ENCODE measurements around the gene ARHGAP24.
"Not testable (repeated sequence)": the region's sequence is repeated elsewhere in the genome, so short reads cannot be mapped to it uniquely, and the experiment has no call there.

The ARHGAP24 gene

DNA sequence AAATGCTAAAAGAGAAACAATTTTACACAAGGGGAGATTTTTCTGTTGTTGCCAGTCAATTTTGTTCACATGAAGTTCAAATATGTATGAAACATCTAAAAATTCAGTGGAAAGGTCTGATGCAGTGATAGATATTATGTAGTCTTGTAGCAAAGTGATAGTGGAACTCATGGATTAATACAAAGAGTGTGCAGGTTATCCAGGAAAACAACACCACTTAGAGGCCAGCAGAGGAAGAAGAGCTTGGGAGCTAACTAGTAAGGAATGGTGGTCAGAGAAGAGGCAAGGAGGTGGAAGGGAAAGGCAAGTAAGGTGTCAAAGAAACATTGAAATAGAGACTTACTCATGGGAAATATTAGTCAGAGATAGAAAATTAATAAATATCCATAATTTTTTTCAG lies 489.3 kb downstream of the ARHGAP24 start:
- DNase-seq (ENCODE audit: low spot score): no peak

DNA sequence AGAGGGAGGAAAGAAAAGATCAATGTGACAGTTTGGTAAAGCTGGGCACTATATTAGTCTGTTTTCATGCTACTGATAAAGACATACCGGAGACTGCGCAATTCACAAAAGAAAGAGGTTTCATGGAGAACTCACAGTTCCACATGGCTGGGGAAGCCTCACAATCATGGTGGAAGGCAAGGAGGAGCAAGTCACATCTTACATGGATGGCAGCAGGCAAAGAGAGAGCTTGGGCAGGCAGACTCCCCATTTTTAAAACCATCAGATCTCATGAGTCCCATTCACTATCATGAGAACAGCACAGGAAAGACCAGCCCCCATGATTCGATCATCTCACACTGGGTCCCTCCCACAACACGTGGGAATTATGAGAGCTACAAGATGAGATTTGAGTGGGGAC lies 490.1 kb downstream of the ARHGAP24 start:
- not testable (repeated sequence) for DNase-seq (ENCODE audit: low spot score)

DNA sequence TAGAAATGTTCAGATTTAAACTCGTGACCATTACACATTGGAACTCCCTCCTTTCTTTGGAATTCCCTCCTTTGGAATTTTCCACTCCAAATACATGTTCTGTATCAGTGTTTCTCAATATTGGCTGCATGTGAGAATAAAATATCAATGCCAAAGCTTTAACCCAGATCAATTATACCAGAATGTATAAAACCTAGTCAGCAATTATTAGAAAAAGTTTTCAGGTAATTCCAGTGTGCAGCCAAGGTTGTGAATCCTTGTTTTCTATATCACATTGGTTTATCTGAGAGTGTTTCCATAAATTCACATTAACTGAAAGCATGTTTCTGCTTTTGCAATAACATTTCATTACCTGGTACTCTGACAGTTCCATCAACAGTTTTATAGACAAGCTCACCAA lies 490.6 kb downstream of the ARHGAP24 start:
- DNase-seq (ENCODE audit: low spot score): no peak

DNA sequence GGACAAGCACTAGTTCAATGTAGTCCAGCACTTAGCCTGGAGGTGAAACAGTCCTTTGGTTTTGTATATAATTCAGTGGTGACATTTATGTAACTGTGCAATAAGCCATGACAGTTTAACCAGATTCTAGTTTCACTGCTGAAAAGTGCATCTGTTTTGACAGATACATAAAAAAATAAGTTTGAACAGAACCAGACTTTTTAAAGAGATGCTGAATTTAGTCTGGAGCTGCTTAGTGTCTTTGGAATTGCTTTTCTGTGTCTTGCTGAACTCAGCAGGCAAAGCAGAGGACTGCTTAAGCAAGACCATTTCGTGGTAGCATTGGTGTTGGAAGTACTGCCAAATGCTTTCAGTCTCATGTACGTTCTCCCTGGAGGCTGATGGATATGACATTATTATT lies 491.4 kb downstream of the ARHGAP24 start:
- DNase-seq (ENCODE audit: low spot score): no peak

DNA sequence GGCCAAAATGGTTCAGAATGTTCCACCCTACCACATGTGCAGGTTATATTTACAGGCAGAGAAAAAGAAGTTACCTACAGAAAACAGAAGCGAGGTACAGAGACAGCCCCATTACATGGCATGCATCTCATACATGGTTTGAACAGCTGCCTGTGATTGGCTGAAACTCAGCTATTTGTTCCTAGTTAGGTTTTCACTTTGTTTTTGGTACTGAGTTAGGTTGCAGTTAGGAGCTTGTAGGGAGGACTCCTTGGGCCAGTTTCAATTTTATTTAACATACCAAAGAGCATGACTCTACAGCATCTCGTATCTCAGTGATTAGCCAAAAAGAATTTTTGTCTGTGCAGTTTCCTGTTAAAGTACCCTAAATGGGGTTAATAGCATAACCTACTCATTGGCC lies 492.9 kb downstream of the ARHGAP24 start:
- DNase-seq (ENCODE audit: low spot score): no peak

DNA sequence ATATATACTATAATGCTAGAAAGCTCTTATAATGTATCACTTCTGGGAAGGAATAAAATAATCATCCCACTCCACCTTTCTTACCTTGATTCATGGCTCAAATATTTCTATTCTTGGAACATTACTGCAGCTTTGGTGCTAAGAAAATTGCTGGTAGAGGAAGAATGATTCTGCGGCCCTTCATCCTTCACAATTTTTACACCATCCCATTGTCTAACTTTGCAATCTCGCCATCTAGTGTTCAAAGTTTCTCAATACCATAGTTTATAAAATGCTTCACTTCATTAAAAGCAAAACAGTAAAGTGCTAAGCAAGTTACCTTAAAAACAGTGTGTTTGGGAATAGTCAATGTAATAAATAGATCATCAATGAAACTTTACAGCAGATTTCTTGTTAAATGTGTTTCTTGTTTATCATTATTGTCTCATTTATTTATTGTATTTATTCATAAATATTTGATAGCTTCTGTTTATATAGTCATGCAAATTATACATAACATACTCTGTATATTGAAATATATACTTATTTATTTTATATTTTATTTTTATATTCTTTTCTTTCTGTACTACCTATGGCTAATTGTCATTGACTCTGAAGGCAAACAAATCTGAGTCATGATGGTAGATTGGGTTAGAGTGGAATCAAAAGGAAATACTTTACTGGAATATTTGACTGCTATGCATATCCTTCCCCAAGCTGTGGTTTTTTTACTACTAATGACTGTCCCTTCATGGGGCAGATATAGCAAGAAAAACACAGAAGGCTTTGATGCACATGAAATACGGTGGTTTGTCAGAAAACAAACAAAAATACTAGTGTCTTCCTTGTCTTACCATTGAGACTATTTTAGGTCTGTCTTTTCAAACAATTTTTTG lies 494.2 kb downstream of the ARHGAP24 start:
- peak; percentile 26 for DNase-seq (ENCODE audit: low spot score)

DNA sequence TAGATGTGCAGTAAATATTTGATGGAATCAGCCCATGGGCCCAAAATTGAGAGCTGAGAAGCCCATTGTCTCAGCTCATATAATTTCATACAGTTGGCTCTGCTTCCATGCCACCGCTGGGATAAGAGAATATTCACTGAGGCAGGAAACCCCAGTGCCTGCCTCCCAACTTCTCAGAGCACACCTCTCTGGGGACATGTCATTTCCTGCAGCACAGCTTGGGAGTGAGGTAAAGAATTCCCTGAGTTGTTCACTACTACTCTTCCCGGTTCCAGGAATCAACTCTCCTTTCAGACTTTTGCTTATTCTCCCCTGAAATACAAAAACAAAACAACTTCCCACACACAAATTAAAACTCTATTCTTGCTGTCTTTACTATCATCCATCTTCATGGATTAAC lies 495.6 kb downstream of the ARHGAP24 start:
- DNase-seq (ENCODE audit: low spot score): no peak

DNA sequence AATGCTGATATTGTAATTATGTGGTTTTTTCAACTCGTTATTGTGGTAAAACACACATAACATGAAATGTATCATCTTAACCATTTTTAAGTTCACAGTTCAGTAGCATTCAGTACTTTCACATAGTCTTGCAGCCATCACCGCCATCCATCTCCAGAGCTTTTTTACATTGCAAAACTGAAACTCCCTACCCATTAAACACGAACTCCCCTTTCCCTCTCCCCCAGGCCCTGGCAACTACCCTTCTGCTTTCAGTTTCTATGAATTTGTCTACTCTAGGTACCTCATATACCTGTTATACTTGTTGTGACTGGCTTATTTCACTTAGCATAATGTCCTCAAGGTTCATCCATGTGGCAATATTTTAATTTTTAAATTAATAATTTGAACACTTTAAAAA lies 504.3 kb downstream of the ARHGAP24 start:
- no peak for DNase-seq (ENCODE audit: low spot score)

DNA sequence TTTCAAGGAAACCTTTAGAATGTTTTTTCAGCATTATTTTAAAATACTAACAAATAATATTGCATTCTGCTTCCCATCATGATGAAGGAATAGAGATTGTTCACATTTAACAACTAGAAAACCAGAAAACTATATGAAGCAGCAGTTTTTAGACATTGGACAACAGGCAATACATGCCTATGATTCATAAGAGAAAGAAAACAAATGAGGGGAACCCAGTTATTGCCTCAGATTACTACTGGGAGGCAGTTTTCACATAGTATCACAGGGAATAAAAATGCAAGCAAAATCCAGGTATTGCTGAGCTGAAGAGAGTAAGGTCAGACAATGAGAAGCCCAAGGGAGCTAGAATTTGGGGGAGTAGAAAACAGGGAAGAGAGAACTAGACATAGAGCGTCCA lies 511.3 kb downstream of the ARHGAP24 start:
- DNase-seq (ENCODE audit: low spot score): no peak

DNA sequence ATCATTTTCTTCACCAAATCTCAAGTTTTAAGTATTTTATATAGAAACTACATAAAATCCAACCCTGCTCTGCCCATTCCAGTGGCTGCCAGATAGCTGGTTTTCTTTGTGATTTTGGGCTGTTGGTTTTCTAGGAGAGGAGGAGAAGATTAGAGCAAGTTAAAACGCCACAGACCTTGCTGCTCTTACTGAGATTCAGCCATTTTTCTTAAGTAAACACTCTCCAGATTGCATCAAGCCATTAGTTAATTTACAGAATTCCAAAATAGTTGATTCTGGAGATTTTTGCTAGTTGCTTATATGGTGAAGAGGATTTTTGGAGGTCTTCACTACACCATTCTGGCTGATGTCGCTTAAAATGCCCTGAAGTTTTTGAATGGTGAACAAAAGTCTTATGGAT lies 518.7 kb downstream of the ARHGAP24 start:
- DNase-seq (ENCODE audit: low spot score): no peak

DNA sequence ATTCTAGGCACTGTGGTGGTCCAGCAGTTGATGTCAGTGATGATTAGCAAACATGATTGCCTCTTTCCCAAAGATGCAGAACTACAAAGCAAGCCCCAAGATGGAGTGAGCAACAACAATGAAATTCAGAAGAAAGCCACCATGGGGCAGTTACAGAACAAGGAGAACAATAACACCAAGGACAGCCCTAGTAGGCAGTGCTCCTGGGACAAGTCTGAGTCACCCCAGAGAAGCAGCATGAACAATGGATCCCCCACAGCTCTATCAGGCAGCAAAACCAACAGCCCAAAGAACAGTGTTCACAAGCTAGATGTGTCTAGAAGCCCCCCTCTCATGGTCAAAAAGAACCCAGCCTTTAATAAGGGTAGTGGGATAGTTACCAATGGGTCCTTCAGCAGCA lies 519.6 kb downstream of the ARHGAP24 start:
- DNase-seq (ENCODE audit: low spot score): no peak

DNA sequence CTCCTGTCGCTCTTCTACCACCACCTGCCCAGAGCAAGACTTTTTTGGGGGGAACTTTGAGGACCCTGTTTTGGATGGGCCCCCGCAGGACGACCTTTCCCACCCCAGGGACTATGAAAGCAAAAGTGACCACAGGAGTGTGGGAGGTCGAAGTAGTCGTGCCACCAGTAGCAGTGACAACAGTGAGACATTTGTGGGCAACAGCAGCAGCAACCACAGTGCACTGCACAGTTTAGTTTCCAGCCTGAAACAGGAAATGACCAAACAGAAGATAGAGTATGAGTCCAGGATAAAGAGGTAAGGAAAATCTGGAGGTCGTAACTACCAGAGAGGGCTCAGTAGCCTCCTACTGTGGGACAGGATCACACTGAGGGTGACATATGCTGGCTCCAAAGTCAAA lies 520.4 kb downstream of the ARHGAP24 start:
- no peak for DNase-seq (ENCODE audit: low spot score)

DNA sequence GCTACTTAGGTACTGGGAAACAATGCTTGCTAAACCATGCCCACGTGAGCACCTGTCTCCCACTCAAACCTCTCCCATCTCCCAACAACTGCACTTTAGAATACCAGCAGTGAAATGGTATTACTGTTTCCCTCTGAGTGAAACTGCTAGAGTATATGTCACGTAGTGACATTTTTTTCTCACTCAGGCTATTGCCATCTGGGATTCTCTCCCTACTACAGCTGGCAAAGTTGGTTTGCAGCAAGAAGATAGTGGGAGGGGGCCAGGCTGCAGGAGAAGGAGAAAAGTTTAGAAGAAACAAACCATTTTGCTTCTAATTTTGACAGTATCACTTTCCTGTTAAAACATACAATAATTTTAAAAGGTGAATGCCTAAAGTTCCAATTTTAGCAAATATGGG lies 526.6 kb downstream of the ARHGAP24 start:
- DNase-seq (ENCODE audit: low spot score): no peak

DNA sequence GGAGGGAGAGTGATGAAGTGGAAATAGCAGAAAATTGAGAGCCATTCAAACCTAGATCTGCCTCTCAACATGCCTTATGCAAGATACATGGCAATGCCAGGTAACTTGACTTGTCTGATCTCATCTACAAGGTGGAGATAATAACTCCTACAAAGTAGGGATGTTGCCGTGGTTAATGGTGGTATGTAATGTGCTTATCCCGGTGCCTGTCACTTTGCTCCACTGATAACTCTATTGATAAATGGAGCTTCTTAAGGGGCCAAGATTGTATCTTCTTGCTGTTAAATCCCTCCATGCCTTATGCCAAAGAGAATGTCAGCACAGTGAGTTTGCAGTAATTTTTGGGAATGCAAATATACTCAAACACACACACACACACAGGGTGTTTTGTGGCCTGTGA lies 529.1 kb downstream of the ARHGAP24 start:
- no peak for DNase-seq (ENCODE audit: low spot score)

DNA sequence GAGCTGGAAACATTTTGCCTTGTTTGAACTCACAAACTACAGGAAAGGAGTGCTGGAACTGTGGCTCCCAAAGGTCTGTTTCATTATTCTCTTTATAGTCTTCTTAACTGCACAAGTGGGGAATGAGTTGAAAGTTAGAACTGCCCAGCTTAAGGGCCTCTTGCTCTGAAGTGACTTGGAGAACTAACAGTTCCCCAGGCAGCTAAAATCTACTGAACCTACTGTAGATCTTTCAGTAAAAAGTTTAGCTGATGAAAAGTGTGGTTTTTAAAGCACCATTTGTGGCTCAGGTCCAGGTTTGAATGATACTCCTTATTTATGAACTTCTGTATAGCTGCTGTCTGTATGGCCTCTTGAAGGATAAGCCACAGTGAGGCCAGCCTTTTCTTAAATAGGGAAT lies 531.1 kb downstream of the ARHGAP24 start:
- no peak for DNase-seq (ENCODE audit: low spot score)

DNA sequence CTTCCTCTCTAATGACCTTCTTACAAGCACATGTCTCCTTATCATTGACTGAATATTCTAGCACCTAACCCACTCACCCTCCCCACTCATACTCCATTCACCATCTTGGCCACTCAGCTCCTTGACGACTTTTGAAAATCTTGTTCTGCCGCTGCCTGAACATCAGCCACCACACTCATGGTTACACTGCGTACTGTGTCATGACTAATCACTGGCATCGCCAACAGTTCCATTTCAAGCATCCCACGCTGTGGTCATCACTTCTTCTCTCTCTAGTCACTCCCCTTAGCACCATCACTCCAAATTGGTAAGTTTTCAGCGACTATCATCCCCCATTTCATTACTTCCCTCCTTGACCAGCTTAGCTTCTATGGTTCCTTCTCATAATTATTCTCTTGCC lies 532.1 kb downstream of the ARHGAP24 start:
- DNase-seq (ENCODE audit: low spot score): no peak

DNA sequence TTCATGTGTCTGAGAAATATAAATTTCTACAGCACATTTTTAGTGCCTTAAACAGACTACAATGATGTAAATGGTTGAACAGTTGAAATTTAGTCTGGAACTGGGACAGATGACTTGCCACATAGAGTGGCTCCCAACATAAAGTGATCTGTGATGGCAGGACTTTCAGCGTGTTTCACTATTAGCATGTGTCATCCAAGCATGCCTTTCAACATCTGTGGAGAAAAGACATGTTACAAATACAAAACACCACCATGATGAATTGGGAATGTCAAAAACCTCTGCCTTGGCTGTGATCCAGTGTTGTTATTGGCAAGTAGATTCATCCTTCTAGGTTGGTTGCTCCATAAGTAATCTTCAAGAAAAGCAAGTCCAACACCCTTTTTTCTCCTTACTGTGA lies 536.2 kb downstream of the ARHGAP24 start:
- DNase-seq (ENCODE audit: low spot score): peak; percentile 47

DNA sequence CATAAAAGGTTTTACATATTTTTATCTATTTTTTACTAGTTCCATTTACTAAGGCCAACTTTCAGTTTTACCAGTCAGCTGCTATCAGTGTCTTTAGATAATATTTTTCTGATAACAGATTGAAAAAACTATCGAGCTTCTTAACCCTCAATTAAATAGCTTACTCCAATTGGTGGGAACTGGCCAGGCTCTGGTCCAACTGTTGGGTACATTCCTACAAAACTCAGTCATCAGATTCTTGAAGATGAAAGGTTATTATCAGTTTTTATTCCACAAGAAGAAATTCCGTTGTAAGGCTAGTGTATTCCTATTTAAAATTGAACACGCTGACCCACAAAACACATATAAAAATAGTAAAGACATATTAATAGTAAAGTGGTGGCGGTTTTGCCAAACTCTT lies 538.7 kb downstream of the ARHGAP24 start:
- peak; percentile 12 for DNase-seq (ENCODE audit: low spot score)

DNA sequence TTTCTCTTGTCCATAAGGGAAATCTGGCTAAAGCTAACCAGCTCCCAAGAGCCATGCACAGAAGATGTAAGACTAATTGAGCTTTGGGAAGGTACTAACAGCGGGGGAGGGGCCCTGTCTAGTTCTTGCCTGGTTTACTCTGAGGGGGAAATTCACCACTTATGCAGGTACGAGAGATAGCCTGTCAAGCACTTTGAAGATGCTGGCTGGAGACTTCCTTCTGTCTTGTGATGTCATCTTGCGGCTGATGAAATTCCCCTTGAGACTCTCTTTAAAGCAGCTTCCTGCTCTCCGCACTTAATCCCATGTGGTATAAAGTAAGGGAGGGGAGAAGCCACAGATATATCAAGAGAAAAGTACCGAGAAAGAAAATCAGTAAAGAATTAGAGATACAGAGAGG lies 539.6 kb downstream of the ARHGAP24 start:
- DNase-seq (ENCODE audit: low spot score): no peak

DNA sequence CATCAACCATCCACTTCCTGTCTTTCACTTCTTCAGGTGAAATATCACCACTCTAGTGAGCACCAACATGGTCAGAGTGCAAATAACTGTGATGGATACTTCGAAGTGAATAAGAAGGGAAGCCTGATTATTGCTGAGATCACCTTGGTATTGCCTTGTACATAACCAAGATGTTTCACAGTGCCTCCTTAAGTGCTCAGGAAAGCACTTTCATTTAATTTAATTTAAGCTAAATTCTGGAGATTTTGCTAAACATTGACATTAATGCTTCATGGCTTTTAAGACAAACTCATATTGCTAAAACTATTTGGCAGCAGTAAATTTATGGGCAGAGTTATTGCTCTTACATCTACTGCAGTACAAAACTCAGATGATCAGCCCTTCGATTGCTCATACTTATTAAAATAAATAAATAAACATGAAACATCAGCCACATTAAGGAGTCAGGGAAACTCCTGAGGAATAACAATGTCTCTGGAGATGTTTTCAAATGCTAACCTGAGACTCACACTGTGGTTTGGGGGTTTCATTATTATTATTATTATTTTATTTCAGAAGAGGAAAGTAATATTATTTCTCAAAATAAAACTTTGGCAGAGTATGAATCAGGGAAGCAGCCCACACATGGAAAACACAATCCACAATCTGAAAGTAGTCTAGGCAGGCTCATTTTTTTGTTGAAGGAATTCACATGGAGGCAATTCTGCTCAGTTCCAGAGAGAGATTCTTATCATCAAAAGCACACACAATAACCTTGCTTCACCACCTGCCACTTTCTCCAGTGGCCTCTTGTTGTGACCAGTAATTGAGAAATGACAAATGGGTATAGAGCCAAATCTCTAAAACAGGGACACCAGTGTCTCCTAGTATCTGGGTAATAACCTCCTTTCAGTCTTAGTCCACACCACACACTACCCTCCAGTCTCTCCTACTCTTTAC lies 540.7 kb downstream of the ARHGAP24 start:
- peak; percentile 8 for DNase-seq (ENCODE audit: low spot score)

DNA sequence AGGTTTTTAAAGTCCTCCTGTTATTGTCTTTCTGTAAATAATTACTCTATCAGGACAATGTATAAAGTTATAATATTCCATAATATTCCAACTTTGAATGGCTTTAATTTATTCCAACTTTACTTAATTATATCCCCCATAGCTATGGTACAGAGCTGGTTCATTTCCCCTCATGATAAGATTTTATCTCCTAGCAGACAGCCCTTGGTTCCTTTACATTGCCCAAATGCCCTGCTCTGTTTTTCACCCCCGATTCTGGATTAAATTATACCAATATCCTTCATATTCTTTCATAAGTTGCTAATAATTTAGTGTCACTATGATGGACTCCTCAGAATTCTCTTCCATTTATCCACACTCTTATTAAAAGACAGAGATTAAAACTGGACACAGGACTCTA lies 544.4 kb downstream of the ARHGAP24 start:
- DNase-seq (ENCODE audit: low spot score): no peak

DNA sequence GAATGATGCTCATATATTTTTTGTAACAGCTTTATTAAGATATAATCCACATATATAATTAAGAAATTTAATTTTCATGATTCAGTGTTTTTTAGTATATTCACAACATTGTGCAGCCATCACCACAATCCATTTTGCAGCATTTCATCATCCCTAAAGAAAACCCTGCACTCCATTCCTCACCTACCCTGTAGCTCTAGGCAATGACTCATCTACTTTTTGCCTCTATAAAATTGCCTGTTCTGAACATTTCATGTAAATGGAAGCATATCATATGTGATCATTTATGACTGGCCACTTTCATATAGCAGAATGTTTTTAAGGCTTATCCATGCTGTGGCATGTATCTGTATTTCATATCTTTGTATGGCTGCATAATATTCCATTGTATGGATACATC lies 545.0 kb downstream of the ARHGAP24 start:
- DNase-seq (ENCODE audit: low spot score): no peak

DNA sequence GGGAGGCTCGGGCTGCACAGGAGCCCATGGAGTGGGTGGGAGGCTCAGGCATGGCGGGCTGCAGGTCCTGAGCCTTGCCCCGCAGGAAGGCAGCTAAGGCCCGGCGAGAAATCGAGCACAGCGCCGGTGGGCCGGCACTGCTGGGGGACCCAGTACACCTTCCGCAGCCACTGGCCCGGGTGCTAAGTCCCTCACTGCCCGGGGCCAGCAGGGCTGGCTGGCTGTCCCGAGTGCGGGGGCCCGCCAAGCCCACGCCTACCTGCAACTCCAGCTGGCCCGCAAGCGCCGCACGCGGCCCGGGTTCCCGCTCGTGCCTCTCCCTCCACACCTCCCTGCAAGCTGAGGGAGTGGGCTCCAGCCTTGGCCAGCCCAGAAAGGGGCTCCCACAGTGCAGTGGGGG lies 546.7 kb downstream of the ARHGAP24 start:
- not testable (repeated sequence) for DNase-seq (ENCODE audit: low spot score)
